ENCODE data around the gene NAV1. TPM values are rescaled to one million over a fixed set of nuclear protein-coding genes. Genes with fewer than 3 reads are reported as not detected.
A peak's percentile ranks its signal among the peaks of the same experiment; 100 is the strongest.
"Not testable (repeated sequence)": the region's sequence is repeated elsewhere in the genome, so short reads cannot be mapped to it uniquely, and the experiment has no call there.

The NAV1 gene, protein sequence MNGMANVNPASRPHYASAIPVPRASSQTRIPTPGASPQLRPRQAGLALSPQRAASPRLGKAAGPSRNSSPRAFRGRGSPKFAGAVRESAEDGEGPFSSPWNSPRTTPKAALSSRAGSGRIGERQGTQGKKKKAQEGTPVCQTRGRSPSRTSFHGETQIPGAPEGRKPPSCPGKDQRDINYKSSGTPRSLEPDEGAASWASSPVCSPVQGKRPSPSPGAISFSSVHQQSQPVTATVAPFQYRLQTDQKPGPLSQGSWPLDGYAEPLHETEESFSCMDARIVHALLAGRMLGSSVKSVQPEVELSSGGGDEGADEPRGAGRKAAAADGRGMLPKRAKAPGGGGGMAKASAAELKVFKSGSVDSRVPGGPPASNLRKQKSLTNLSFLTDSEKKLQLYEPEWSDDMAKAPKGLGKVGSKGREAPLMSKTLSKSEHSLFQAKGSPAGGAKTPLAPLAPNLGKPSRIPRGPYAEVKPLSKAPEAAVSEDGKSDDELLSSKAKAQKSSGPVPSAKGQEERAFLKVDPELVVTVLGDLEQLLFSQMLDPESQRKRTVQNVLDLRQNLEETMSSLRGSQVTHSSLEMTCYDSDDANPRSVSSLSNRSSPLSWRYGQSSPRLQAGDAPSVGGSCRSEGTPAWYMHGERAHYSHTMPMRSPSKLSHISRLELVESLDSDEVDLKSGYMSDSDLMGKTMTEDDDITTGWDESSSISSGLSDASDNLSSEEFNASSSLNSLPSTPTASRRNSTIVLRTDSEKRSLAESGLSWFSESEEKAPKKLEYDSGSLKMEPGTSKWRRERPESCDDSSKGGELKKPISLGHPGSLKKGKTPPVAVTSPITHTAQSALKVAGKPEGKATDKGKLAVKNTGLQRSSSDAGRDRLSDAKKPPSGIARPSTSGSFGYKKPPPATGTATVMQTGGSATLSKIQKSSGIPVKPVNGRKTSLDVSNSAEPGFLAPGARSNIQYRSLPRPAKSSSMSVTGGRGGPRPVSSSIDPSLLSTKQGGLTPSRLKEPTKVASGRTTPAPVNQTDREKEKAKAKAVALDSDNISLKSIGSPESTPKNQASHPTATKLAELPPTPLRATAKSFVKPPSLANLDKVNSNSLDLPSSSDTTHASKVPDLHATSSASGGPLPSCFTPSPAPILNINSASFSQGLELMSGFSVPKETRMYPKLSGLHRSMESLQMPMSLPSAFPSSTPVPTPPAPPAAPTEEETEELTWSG (N-terminal part only)
- polyA plus RNA-seq (2013, experiment 1 of 4) = 87.6 TPM
- polyA plus RNA-seq (2013, experiment 2 of 4) = 157 TPM
- polyA plus RNA-seq (2013, experiment 3 of 4) = 76.4 TPM
- 108 TPM for polyA plus RNA-seq (2013, experiment 4 of 4)

- H3K4me1 ChIP-seq (ENCODE audit: control insufficient read depth, insufficient read depth, low read length) = peaks cover 9% of the 10 kb centered on the region
These were observed at the start of gene NAV1 for GRCh38 chr1:201538612-201539551. NAV1 (plus strand) TSS chr1:201539127; CDS start chr1:201622885, 83,758 bp downstream.

GRCh38 chr1:201489643-201490261 is 49.2 kb upstream of the NAV1 start:
- no peak overlapping the region for H3K4me3 ChIP-seq (ENCODE audit: insufficient read depth, low read depth, low read length)
- no peaks in the 10 kb centered on the region for H3K36me3 ChIP-seq (ENCODE audit: control insufficient read depth, insufficient read depth, low read length)
- 94 to 97% methylated on average over 6 of the region's 6 CpGs for WGBS, 2 experiments
- peaks cover 13% of the 10 kb centered on the region for H3K4me1 ChIP-seq (ENCODE audit: control insufficient read depth, insufficient read depth, low read length)
- H3K27ac ChIP-seq (ENCODE audit: insufficient read depth, low read depth, low read length, poor library complexity, severe bottlenecking) = no peak overlapping the region
- no peaks in the 10 kb centered on the region for H3K9me3 ChIP-seq (ENCODE audit: control insufficient read depth, low read length)
- no peaks in the 10 kb centered on the region for H3K27me3 ChIP-seq (ENCODE audit: control insufficient read depth, insufficient read depth, low read length, poor library complexity, severe bottlenecking)

More at GRCh38 chr1:201538612-201539551, at the start of gene NAV1:
- WGBS, 2 experiments = 0 to 1% methylated on average over 93 of the region's 93 CpGs
- Histone ChIP-seq H3K27ac (ENCODE audit: insufficient read depth, low read depth, low read length, poor library complexity, severe bottlenecking) (no peak within 1 kb of the TSS), H3K9me3 (ENCODE audit: control insufficient read depth, low read length) (no peaks in the 10 kb centered on the region), H3K27me3 (ENCODE audit: control insufficient read depth, insufficient read depth, low read length, poor library complexity, severe bottlenecking) (peaks cover 47% of the 10 kb centered on the region), H3K36me3 (ENCODE audit: control insufficient read depth, insufficient read depth, low read length) (no peaks in the 10 kb centered on the region), H3K4me3 (ENCODE audit: insufficient read depth, low read depth, low read length) (peak within 1 kb of the TSS; percentile 52)

DNA sequence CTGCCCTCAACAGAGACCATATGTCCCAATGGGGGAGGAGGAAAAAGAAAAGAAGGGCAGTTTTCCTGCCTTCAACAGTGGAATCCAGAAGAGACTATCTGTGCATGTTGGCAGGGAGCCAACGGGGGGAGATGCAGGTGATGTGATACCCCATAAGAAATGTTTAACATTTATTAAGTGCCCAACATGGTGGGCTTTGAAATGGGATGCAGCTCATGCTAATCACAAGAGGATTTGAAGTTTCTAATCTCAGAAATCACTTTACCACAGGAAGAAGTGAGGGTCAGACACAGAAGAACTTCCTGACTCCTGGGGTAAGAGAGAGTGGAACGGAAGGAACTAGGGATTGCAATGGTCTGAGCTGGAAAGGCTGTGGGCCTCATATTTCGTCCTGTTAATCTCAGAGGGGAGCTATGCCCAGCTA is 48.2 kb upstream of the NAV1 start:
- peaks cover 17% of the 10 kb centered on the region for H3K4me1 ChIP-seq (ENCODE audit: control insufficient read depth, insufficient read depth, low read length)
- no peak overlapping the region for H3K4me3 ChIP-seq (ENCODE audit: insufficient read depth, low read depth, low read length)
- H3K36me3 ChIP-seq (ENCODE audit: control insufficient read depth, insufficient read depth, low read length) = no peaks in the 10 kb centered on the region
- H3K27me3 ChIP-seq (ENCODE audit: control insufficient read depth, insufficient read depth, low read length, poor library complexity, severe bottlenecking) = no peaks in the 10 kb centered on the region
- WGBS, 2 experiments = 93 to 94% methylated on average over 3 of the region's 3 CpGs
- no peaks in the 10 kb centered on the region for H3K9me3 ChIP-seq (ENCODE audit: control insufficient read depth, low read length)
- no peak overlapping the region for H3K27ac ChIP-seq (ENCODE audit: insufficient read depth, low read depth, low read length, poor library complexity, severe bottlenecking)

DNA sequence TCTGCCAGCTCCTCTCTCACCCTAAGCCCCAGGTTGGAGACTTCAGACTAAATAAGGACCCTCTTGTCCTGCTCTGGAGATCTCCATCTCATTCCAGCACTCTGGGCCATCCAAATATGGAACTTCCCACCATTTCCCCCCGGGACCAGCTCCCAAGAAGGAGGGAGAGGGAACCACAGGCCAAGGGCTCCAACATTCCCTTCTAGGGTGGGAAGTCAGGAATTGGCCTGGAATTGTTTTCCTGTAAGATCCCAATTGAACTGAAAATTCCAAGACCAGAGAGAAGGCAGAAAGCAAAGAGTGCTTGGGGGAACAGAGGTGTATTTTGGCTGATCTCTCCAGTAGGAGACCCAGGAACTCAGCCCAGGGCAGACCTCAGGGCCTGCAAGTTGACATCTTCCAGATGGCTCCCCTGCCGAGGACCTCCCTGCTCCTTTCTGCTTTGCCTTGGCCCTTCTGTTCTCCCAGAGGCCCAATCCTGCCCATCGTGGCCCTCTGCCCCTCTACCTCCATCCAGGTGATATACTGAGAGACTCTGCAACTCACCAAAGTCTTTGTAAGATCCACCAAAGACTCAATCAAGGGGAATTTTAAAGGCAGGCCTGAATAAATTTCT is 46.9 kb upstream of the NAV1 start:
- Histone ChIP-seq H3K9me3 (ENCODE audit: control insufficient read depth, low read length) (no peaks in the 10 kb centered on the region), H3K36me3 (ENCODE audit: control insufficient read depth, insufficient read depth, low read length) (no peaks in the 10 kb centered on the region), H3K27ac (ENCODE audit: insufficient read depth, low read depth, low read length, poor library complexity, severe bottlenecking) (no peak overlapping the region), H3K4me1 (ENCODE audit: control insufficient read depth, insufficient read depth, low read length) (peaks cover 16% of the 10 kb centered on the region), H3K4me3 (ENCODE audit: insufficient read depth, low read depth, low read length) (no peak overlapping the region), H3K27me3 (ENCODE audit: control insufficient read depth, insufficient read depth, low read length, poor library complexity, severe bottlenecking) (no peaks in the 10 kb centered on the region)
- 92 to 94% methylated on average over 3 of the region's 3 CpGs for whole genome bisulfite sequencing, 2 experiments

DNA sequence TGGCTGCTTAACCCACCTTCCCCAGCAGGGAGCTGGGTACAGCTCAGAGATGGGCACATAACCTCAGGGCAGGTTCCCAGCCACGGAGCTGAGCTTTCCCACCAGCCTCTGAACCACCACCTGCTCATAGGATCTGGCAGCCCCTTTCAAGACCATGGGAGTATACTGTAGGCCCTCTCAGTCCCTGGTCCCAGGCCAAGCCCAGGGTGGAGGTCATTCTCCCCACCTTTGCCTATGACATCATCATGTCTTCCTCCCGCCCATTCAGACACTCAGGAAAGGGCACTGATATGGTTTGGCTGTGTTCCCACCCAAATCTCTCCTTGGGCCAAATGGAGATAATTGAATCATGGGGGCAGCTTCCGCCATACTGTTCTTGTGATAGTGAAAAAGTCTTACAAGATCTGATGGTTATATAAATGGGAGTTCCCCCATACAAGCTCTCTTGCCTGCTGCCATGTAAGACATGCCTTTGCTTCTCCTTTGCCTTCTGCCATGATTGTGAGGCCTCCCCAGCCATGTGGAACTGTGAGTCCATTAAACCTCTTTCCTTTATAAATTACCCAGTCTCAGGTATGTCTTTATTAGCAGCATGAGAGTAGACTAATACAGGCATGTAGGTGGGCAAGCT is 45.8 kb upstream of the NAV1 start:
- H3K4me3 ChIP-seq (ENCODE audit: insufficient read depth, low read depth, low read length); H3K36me3 ChIP-seq (ENCODE audit: control insufficient read depth, insufficient read depth, low read length); H3K27ac ChIP-seq (ENCODE audit: insufficient read depth, low read depth, low read length, poor library complexity, severe bottlenecking); H3K9me3 ChIP-seq (ENCODE audit: control insufficient read depth, low read length); H3K27me3 ChIP-seq (ENCODE audit: control insufficient read depth, insufficient read depth, low read length, poor library complexity, severe bottlenecking): not testable (repeated sequence)
- peaks cover 16% of the 10 kb centered on the region for H3K4me1 ChIP-seq (ENCODE audit: control insufficient read depth, insufficient read depth, low read length)
- 92 to 98% methylated on average over 3 of the region's 3 CpGs for WGBS, 2 experiments

DNA sequence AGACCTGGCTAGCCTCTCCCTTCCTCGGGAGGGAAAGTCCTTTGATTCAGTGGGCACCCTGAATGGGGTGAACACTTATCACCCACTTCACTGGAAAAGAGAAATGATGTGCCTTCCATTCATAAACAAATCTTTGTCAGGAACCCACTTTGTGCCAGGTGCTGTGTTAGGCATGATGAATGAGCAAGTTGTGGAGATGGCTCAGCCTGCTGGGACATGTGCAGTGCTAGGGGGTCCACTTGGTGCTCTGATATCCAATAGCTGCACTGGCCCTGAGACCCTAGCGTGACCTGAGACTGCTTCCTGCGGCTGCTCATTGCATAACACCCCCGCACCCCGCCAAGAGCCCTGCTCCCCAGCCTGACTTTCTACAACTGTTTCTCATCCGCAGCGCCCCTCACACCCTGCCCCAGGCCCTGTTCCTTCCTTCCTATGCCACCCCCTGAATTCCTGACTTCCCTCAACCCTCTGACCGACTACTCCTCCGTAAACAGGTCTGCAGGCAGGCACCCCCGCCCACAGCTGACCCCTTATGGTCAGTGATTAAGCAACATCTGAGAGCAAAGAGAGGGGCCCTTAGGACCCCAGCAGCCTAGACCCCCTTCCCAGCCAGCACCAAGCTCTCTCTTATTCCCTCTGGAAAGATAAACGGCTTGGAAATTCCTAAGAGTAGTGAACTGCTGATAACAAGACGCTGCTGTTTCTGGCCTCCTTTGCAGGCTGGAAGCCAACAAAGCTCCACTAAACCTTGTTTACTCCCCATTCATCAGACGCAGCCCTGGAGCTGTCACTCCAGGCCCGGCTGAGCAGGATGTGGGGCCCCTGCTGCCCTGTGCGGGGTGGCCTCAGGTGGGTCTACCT is 44.9 kb upstream of the NAV1 start:
- no peaks in the 10 kb centered on the region for H3K27me3 ChIP-seq (ENCODE audit: control insufficient read depth, insufficient read depth, low read length, poor library complexity, severe bottlenecking)
- H3K9me3 ChIP-seq (ENCODE audit: control insufficient read depth, low read length) = no peaks in the 10 kb centered on the region
- H3K4me3 ChIP-seq (ENCODE audit: insufficient read depth, low read depth, low read length) = no peak overlapping the region
- H3K36me3 ChIP-seq (ENCODE audit: control insufficient read depth, insufficient read depth, low read length) = no peaks in the 10 kb centered on the region
- peaks cover 20% of the 10 kb centered on the region for H3K4me1 ChIP-seq (ENCODE audit: control insufficient read depth, insufficient read depth, low read length)
- WGBS, 2 experiments = 71 to 77% methylated on average over 15 of the region's 15 CpGs
- H3K27ac ChIP-seq (ENCODE audit: insufficient read depth, low read depth, low read length, poor library complexity, severe bottlenecking) = peak overlapping the region; percentile 26

DNA sequence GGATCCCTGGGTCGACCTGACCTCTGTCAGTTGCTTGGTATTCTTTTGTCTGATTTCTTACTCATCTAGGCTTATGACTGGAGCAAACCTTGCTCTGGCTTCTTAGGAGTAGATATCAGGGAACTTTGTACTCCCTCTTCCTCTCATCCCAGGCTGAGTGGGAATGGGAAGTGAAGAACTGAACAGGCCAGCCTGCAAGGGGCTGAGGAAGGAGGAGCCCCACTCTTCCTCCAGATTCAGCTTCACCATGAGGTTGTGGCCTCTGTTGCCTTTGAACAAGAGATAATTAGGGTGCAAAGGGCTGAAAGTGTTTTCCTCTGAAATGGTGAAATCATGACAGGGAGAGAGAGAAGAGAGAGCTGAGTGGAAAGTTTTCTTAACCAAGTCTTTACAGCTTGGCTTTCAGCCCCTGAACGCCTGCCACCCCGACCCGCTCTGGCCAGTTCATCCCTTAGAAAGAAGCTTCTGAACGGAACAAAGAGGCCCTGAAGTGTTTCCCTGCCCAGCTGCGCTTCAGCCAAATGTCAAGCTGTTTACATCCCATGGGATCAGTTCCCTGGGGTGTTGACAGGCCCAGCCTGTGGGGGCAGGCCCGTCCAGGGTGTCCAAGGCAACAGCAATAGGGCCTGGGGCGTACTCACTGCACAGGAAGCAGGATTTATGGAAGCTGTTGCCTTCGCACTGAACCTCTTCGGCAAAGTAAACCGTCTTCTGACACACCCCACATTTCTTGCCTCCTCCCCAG is 43.2 kb upstream of the NAV1 start:
- H3K4me1 ChIP-seq (ENCODE audit: control insufficient read depth, insufficient read depth, low read length) = peaks cover 32% of the 10 kb centered on the region
- no peaks in the 10 kb centered on the region for H3K36me3 ChIP-seq (ENCODE audit: control insufficient read depth, insufficient read depth, low read length)
- H3K9me3 ChIP-seq (ENCODE audit: control insufficient read depth, low read length) = no peaks in the 10 kb centered on the region
- peak overlapping the region; percentile 11 for H3K27ac ChIP-seq (ENCODE audit: insufficient read depth, low read depth, low read length, poor library complexity, severe bottlenecking)
- H3K27me3 ChIP-seq (ENCODE audit: control insufficient read depth, insufficient read depth, low read length, poor library complexity, severe bottlenecking) = no peaks in the 10 kb centered on the region
- H3K4me3 ChIP-seq (ENCODE audit: insufficient read depth, low read depth, low read length) = no peak overlapping the region
- 72% methylated on average over 11 of the region's 11 CpGs for WGBS, 2 experiments
